HUES64 (cell line): ENCODE measurements around the gene SHISAL1.

Source experiments
- H3K27ac ChIP-seq: 2 replicates; pipeline ENCODE4 v1.7.0; 2013; ENCODE audit warnings: low read depth, low read length, inconsistent platforms
- H3K27me3 ChIP-seq: 2 replicates; pipeline ENCODE4 v1.6.1; 2013; ENCODE audit warnings: mild to moderate bottlenecking, low read length; ENCODE audit not compliant: insufficient read depth
- H3K36me3 ChIP-seq: 2 replicates; pipeline ENCODE4 v1.6.1; 2013; ENCODE audit warnings: mild to moderate bottlenecking, low read length; ENCODE audit not compliant: insufficient read depth
- H3K4me1 ChIP-seq: 2 replicates; pipeline ENCODE4 v1.6.1; 2013; ENCODE audit warnings: mild to moderate bottlenecking, low read length, moderate library complexity; ENCODE audit not compliant: insufficient read depth
- H3K4me3 ChIP-seq: 2 replicates; pipeline ENCODE4 v1.5.1; 2013; ENCODE audit warnings: mild to moderate bottlenecking, low read length, moderate library complexity
- H3K9ac ChIP-seq: 2 replicates; pipeline ENCODE4 v1.6.1; 2013; ENCODE audit warnings: mild to moderate bottlenecking, low read depth, low read length
- H3K9me3 ChIP-seq: 2 replicates; pipeline ENCODE4 v1.6.1; 2013; ENCODE audit warnings: low read depth, low read length; ENCODE audit not compliant: insufficient read depth
- WGBS: fragments of 150-250, 120-280 bp; methylation state at CpG from one replicate; pipeline ENCODE4 v1.1.7; 2013; ENCODE audit warnings: missing lambda C conversion rate; 5-methylcytosine and 5-hydroxymethylcytosine counted together

The SHISAL1 gene

GRCh38 chr22:44254811-44255210 is 57.9 kb downstream of the SHISAL1 start:
- Histone ChIP-seq H3K4me1 (peaks cover 12% of the 10 kb centered on the region; the same call in 1 of the 2 replicates), H3K27me3 (no peaks in the 10 kb centered on the region), H3K36me3 (no peaks in the 10 kb centered on the region), H3K27ac (no peak overlapping the region), H3K9ac (no peak overlapping the region), H3K9me3 (peaks cover 7% of the 10 kb centered on the region; the same call in 1 of the 2 replicates), H3K4me3 (no peak overlapping the region)
- 94% methylated on average over 1 of the region's 2 CpGs for WGBS

DNA sequence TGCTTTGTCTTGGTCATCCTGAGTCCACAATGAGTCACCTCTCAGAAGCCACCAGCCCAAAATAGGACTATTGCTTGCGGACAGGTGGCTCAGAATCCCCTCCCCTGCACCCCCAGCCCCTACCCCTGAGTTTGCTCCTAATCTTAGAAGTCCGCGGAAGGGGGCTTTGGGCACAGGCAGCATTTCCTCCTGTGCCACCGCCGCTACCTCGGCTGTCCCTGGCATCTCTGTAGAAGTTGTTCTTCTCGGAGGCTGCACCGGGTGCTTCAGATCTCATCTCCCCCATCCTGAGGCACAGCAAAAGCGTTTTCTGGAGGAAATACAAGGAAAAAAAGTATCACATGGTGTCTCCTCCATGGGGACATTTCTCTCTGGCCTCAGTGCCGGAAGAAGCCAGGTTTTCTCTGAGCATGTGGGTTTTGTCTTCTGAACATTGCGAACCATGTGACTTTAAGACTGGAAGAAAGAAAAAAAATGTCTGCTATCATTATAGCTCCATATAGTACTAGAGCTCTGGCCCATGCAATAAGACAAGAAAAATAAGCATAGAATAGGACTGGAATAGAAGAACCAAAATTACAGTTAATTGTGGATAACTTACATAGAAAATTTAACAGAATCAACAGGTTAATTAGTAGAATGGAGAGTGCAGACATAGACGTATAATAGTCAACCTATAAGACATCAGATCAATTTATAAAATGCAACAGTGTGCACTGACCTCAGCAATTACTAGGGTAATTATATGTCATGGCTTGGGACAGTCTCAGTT is 63.2 kb downstream of the SHISAL1 start:
- no peak overlapping the region for H3K4me3 ChIP-seq
- peaks cover 11% of the 10 kb centered on the region; the same call in 1 of the 2 replicates for H3K9me3 ChIP-seq
- WGBS = 93% methylated on average over 11 of the region's 12 CpGs
- H3K4me1 ChIP-seq = no peaks in the 10 kb centered on the region
- no peaks in the 10 kb centered on the region for H3K36me3 ChIP-seq
- H3K27ac ChIP-seq = no peak overlapping the region
- H3K9ac ChIP-seq = no peak overlapping the region
- H3K27me3 ChIP-seq = no peaks in the 10 kb centered on the region

DNA sequence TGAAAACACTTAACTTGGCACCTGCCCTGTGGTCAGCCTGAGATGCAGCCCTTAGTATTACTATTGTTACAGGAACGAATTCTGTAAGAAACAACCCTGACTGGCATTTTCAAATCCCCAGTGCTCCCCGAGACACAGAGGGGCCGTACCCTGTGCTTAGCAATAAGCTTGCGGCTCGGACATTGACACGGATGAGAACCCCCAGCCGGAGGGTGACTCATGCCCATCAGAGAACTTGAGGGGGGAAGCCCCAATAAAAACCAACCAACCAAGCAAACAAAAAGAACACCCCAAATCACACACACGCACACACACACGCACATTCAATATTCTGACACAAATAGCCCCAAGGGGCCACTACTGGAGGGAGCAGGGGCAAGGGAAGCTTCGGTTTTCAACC is 63.8 kb downstream of the SHISAL1 start:
- H3K9me3 ChIP-seq = peaks cover 11% of the 10 kb centered on the region; the same call in 1 of the 2 replicates
- H3K9ac ChIP-seq = no peak overlapping the region
- 93% methylated on average over 10 of the region's 10 CpGs for WGBS
- H3K27me3 ChIP-seq = no peaks in the 10 kb centered on the region
- no peaks in the 10 kb centered on the region for H3K4me1 ChIP-seq
- H3K36me3 ChIP-seq = no peaks in the 10 kb centered on the region
- H3K27ac ChIP-seq = no peak overlapping the region
- H3K4me3 ChIP-seq = no peak overlapping the region

DNA sequence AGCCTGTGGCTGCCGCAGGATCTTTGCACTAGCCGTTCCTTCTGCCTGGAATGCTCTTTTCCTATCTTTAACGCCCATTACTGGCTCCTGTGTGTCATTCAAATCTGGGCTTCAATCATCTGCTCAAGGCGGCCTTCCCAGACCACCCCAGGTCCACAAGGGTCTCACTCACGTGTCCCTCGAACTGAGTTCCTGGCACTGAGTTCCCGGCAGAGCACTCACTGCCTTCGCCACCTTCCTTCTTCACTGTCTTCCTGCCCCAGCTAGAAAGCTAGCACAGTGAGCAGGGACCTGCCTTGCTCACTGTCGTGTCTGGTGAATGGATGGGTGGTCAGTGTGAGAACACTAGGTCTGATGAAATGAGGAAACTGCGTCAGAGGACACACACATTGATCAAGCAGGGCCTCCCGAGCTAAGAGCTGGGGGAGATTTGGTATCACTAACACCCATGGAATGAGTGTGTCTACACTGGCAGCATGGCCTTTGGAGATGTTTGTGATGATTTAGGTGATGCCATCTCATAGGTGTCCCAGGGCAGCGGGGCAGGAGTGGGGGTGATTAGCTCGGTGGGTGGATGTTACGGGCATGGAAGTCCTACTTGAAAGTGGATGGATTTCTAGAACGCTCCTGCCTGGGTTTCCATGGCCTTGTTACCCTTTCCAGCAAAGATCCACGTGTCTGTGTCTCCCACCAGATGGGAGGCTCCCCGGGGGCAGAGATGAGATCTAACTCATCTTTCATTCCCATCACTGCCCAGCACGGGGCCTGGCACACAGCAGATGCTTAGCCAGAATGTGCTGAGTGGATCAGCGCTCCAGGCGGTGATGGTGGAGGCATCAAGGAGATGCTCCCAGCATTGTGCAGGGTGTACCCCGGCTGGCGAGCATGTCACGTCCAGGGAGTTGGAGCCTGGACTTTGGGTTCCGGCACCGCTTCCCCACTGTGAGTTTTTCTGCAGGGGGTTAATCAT is 64.5 kb downstream of the SHISAL1 start:
- Histone ChIP-seq H3K9ac (no peak overlapping the region), H3K36me3 (no peaks in the 10 kb centered on the region), H3K4me1 (no peaks in the 10 kb centered on the region), H3K27ac (no peak overlapping the region), H3K27me3 (no peaks in the 10 kb centered on the region), H3K4me3 (no peak overlapping the region), H3K9me3 (peaks cover 11% of the 10 kb centered on the region; the same call in 1 of the 2 replicates)
- WGBS = 92% methylated on average over 25 of the region's 25 CpGs

DNA sequence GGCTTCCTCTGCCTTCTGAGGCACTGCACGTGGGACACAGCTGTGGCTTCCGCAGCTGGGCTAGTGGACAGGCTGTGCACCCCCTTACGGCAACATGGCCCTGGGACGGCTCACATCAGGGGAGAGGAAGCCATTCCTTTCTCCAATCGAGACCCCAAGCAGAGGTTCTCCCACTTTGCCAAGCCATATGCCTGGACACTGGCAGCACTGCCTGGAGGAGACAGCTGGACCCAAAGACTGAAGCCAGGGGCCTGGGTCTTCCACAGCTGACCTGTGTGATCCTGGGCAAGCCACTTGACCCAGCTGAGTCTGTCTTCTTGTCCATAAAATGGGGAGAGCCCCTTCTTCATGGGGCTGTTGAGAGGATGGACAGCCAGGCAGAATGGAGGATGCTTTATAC is 65.4 kb downstream of the SHISAL1 start:
- Histone ChIP-seq H3K4me3 (no peak overlapping the region), H3K9me3 (peaks cover 11% of the 10 kb centered on the region; the same call in 1 of the 2 replicates), H3K9ac (no peak overlapping the region), H3K27me3 (no peaks in the 10 kb centered on the region), H3K36me3 (no peaks in the 10 kb centered on the region), H3K27ac (no peak overlapping the region), H3K4me1 (no peaks in the 10 kb centered on the region)
- WGBS = 93% methylated on average over 5 of the region's 5 CpGs

- no peak overlapping the region for H3K9ac ChIP-seq
- WGBS = 92% methylated on average over 6 of the region's 8 CpGs
- no peaks in the 10 kb centered on the region for H3K36me3 ChIP-seq
- peaks cover 11% of the 10 kb centered on the region; the same call in 1 of the 2 replicates for H3K9me3 ChIP-seq
- H3K27ac ChIP-seq = no peak overlapping the region
- H3K4me1 ChIP-seq = no peaks in the 10 kb centered on the region
- no peak overlapping the region for H3K4me3 ChIP-seq
- no peaks in the 10 kb centered on the region for H3K27me3 ChIP-seq
Measured at GRCh38 chr22:44246615-44247326, 66.0 kb downstream of the SHISAL1 start.

DNA sequence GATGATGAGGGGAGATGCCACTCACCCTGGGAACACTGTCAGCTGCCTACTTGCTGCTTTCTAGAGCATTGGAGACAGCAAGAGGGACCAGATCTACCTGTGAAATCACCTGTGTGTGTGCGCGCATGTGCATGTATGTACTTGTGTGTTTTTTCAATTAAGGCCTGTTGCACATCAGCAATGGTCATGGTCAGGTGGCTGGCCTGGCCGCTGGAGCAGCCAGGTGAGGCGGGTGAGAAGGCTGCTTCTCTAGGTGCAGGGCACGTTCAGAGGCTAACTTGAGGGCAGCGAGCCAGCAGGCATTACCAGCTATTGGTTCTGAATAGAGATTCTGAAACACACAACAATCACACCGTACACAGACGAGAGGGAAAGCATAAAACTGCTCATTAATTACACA is 66.9 kb downstream of the SHISAL1 start:
- no peaks in the 10 kb centered on the region for H3K36me3 ChIP-seq
- no peak overlapping the region for H3K9ac ChIP-seq
- H3K9me3 ChIP-seq = peaks cover 11% of the 10 kb centered on the region; the same call in 1 of the 2 replicates
- no peaks in the 10 kb centered on the region for H3K27me3 ChIP-seq
- 91% methylated on average over 8 of the region's 8 CpGs for WGBS
- H3K27ac ChIP-seq = no peak overlapping the region
- H3K4me3 ChIP-seq = no peak overlapping the region
- no peaks in the 10 kb centered on the region for H3K4me1 ChIP-seq

DNA sequence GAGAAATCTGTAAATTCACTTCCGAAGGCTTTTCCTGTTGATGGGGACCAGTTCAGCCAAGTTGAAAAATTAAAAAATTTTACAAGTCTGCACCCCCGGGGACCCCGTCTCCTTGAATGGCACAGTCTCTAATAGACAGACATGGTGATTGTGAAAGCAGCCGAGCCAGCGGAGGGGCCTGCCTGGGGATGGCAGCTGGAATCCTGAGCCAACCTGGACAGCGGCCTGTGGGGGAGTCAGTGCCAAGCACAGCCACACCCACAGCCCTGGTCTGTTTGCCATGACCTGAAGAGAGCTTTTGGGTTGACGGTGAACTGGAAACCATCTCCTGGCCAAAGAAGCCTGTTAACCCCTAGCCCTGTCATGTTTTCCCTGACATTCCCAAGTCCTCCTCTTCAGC is 67.3 kb downstream of the SHISAL1 start:
- Histone ChIP-seq H3K4me1 (no peaks in the 10 kb centered on the region), H3K36me3 (no peaks in the 10 kb centered on the region), H3K4me3 (no peak overlapping the region), H3K9ac (no peak overlapping the region), H3K27me3 (no peaks in the 10 kb centered on the region), H3K27ac (no peak overlapping the region), H3K9me3 (peaks cover 10% of the 10 kb centered on the region; the same call in 1 of the 2 replicates)
- 95% methylated on average over 7 of the region's 7 CpGs for WGBS

- WGBS = 86% methylated on average over 9 of the region's 9 CpGs
Measured at GRCh38 chr22:44244265-44244822, 68.4 kb downstream of the SHISAL1 start.

DNA sequence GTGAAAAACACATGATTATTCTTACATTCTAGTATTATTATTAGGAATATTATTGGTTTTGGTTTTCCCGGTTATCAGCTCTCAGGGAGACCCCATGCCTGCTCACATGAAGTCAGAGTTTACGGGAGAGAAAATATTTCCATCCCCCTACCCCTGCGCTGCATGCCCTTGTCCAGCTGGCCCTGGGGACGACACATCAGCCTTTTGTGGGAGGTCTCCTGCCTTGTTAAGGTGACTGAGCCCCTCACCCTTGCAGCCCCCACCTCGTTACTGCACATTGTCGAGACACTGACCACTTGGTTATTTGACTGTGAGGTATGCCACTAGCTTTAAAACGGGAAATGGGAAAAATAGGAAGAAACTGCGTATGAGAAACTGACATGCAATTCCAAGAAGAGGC is 69.0 kb downstream of the SHISAL1 start:
- Histone ChIP-seq H3K27ac (no peak overlapping the region), H3K9me3 (no peaks in the 10 kb centered on the region), H3K9ac (no peak overlapping the region), H3K4me1 (no peaks in the 10 kb centered on the region), H3K36me3 (no peaks in the 10 kb centered on the region), H3K27me3 (no peaks in the 10 kb centered on the region), H3K4me3 (no peak overlapping the region)
- 94% methylated on average over 8 of the region's 8 CpGs for WGBS

More at GRCh38 chr22:44244265-44244822, 68.4 kb downstream of the SHISAL1 start:
- no peaks in the 10 kb centered on the region for H3K27me3 ChIP-seq
- H3K9me3 ChIP-seq = no peaks in the 10 kb centered on the region
- no peak overlapping the region for H3K4me3 ChIP-seq
- no peaks in the 10 kb centered on the region for H3K36me3 ChIP-seq
- H3K27ac ChIP-seq = no peak overlapping the region
- H3K9ac ChIP-seq = no peak overlapping the region
- H3K4me1 ChIP-seq = no peaks in the 10 kb centered on the region
